H1 (cell line): ENCODE data around the gene PPP1R1C. TPM values are rescaled to one million over a fixed set of nuclear protein-coding genes. Genes with fewer than 3 reads are reported as not detected.

Source experiments
- CTCF ChIA-PET: fragments of 300-600 bp; sonication (Branson Sonifier 250); formaldehyde crosslinking; loops from one replicate; lab custom pipeline; 2021; ENCODE audit not compliant: partially characterized antibody; lab: Charles Lee
- POLR2A ChIA-PET: fragments of 300-600 bp; sonication (Branson Sonifier 250); formaldehyde crosslinking; loops from one replicate; lab custom pipeline; 2021; ENCODE audit warnings: inconsistent platforms; ENCODE audit not compliant: partially characterized antibody; lab: Charles Lee
- DNase-seq, 2 experiments: peaks; one replicate each; pipeline versions ENCODE4 v3.0.0 to v3.0.0-alpha.2; 2010 to 2022; ENCODE audit warnings: low spot score in 2 of 2, low read depth in 1 of 2, mixed read lengths in 1 of 2
- FAIRE-seq: peaks from 2 replicates; lab custom pipeline; 2011; peaks lifted over from hg19 to GRCh38; lab: Jason Lieb, UNC
- H2AFZ ChIP-seq: 2 replicates; pipeline ENCODE4 v1.8.1; 2012; ENCODE audit warnings: low read length, inconsistent platforms
- H2AK5ac ChIP-seq: 2 replicates; pipeline ENCODE4 v1.6.1; 2013; ENCODE audit warnings: low read depth, low read length
- H2BK120ac ChIP-seq: replicated peaks from 2 replicates; pipeline ENCODE3; 2013; ENCODE audit warnings: low read depth, low read length, inconsistent platforms
- H2BK12ac ChIP-seq: 2 replicates; pipeline ENCODE4 v1.6.1; 2013; ENCODE audit warnings: low read depth, low read length
- H2BK15ac ChIP-seq: 2 replicates; pipeline ENCODE4 v1.6.1; 2013; ENCODE audit warnings: low read length
- H2BK20ac ChIP-seq: 2 replicates; pipeline ENCODE4 v1.6.1; 2013; ENCODE audit warnings: low read length
- H2BK5ac ChIP-seq: 2 replicates; pipeline ENCODE4 v1.6.1; 2013; ENCODE audit warnings: low read depth, low read length
- H3K14ac ChIP-seq: 2 replicates; pipeline ENCODE4 v1.6.1; 2013; ENCODE audit warnings: inconsistent platforms; ENCODE audit not compliant: insufficient read length
- H3K18ac ChIP-seq: 2 replicates; pipeline ENCODE4 v1.6.1; 2013; ENCODE audit warnings: low read length; ENCODE audit errors: extremely low read depth
- H3K23ac ChIP-seq: 2 replicates; pipeline ENCODE4 v1.6.1; 2013; ENCODE audit warnings: inconsistent platforms; ENCODE audit not compliant: insufficient read length
- H3K23me2 ChIP-seq: 2 replicates; pipeline ENCODE4 v1.6.1; 2013; ENCODE audit warnings: low read depth, low read length
- H3K27ac ChIP-seq: 2 replicates; pipeline ENCODE4 v1.6.1; 2011; ENCODE audit warnings: low read depth, low read length, inconsistent platforms
- H3K27me3 ChIP-seq, 4 experiments: replicated peaks in 1 of 4; 1 replicate in 1 of 4; 2 replicates in 3 of 4; pipeline versions ENCODE4 v1.6.1 to v1.8.1; 2011 to 2013; ENCODE audit warnings: low read length in 3 of 4, mild to moderate bottlenecking in 3 of 4, inconsistent platforms in 2 of 4, mixed read lengths in 2 of 4, moderate library complexity in 1 of 4; ENCODE audit not compliant: control insufficient read depth in 3 of 4, insufficient read depth in 3 of 4; ENCODE audit errors: extremely low read depth in 1 of 4
- H3K36me3 ChIP-seq, 4 experiments: 2 replicates each; pipeline versions ENCODE4 v1.6.1 to v1.8.1; 2011 to 2013; ENCODE audit warnings: mild to moderate bottlenecking in 4 of 4, low read length in 3 of 4, moderate library complexity in 2 of 4, control low read depth in 1 of 4, inconsistent platforms in 1 of 4; ENCODE audit not compliant: insufficient read depth in 4 of 4, control insufficient read depth in 2 of 4
- H3K4ac ChIP-seq: replicated peaks from 2 replicates; pipeline ENCODE3; 2013; ENCODE audit warnings: low read length, low read depth, mixed read lengths, inconsistent platforms; ENCODE audit not compliant: insufficient read length
- H3K4me1 ChIP-seq, 4 experiments: replicated peaks in 1 of 4; 1 replicate in 1 of 4; 2 replicates in 3 of 4; pipeline versions ENCODE4 v1.6.1 to v1.8.1; 2011 to 2013; ENCODE audit warnings: low read length in 3 of 4, inconsistent platforms in 2 of 4, mixed read lengths in 1 of 4; ENCODE audit not compliant: insufficient read depth in 4 of 4, control insufficient read depth in 3 of 4
- H3K4me2 ChIP-seq, 2 experiments: 2 replicates each; pipeline versions ENCODE4 v1.6.1 to v1.8.1; 2011 to 2013; ENCODE audit warnings: low read depth in 2 of 2, low read length in 2 of 2, control low read depth in 1 of 2, inconsistent platforms in 1 of 2, mild to moderate bottlenecking in 1 of 2; ENCODE audit not compliant: insufficient read depth in 1 of 2
- H3K4me3 ChIP-seq, 4 experiments: fragments of 200-600, 300-600 bp in 1 of 4; sonication (generic), shearing (Covaris generic), sonication (Bioruptor Twin) in 1 of 4; 2 replicates each; pipeline versions ENCODE4 v1.5.1 to v1.8.1; 2011 to 2016; ENCODE audit warnings: low read length in 4 of 4, low read depth in 3 of 4, control low read depth in 2 of 4, inconsistent platforms in 2 of 4, mild to moderate bottlenecking in 2 of 4, mixed read lengths in 1 of 4, moderate library complexity in 1 of 4; ENCODE audit not compliant: insufficient read depth in 2 of 4; ENCODE audit errors: extremely low read depth in 1 of 4
- H3K56ac ChIP-seq: replicated peaks from 2 replicates; pipeline ENCODE3; 2013; ENCODE audit warnings: low read depth, mild to moderate bottlenecking, mixed read lengths, low read length, inconsistent platforms; ENCODE audit not compliant: insufficient read length
- H3K79me1 ChIP-seq: 2 replicates; pipeline ENCODE4 v1.6.1; 2013; ENCODE audit warnings: low read depth, low read length, control low read depth
- H3K79me2 ChIP-seq, 2 experiments: 2 replicates each; pipeline versions ENCODE4 v1.6.1 to v1.8.1; 2012 to 2013; ENCODE audit warnings: low read length in 2 of 2, mild to moderate bottlenecking in 2 of 2, inconsistent platforms in 1 of 2; ENCODE audit not compliant: insufficient read depth in 2 of 2, control insufficient read depth in 1 of 2
- H3K9ac ChIP-seq, 4 experiments: replicated peaks in 1 of 4; 1 replicate in 1 of 4; 2 replicates in 3 of 4; pipeline versions ENCODE4 v1.6.1 to v1.8.1; 2011 to 2013; ENCODE audit warnings: low read depth in 3 of 4, low read length in 3 of 4, control low read depth in 2 of 4, mild to moderate bottlenecking in 2 of 4, moderate library complexity in 2 of 4, inconsistent platforms in 1 of 4; ENCODE audit errors: extremely low read depth in 1 of 4
- H3K9me3 ChIP-seq, 2 experiments: 2 replicates each; pipeline versions ENCODE4 v1.6.1 to v1.8.1; 2012 to 2013; ENCODE audit warnings: mild to moderate bottlenecking in 2 of 2, moderate library complexity in 2 of 2, control low read depth in 1 of 2, inconsistent platforms in 1 of 2, low read depth in 1 of 2, low read length in 1 of 2, mixed read lengths in 1 of 2; ENCODE audit not compliant: insufficient read depth in 2 of 2
- H4K20me1 ChIP-seq, 2 experiments: replicated peaks in 1 of 2; 2 replicates each; pipeline versions ENCODE3 to v1.8.1; 2011 to 2013; ENCODE audit warnings: inconsistent platforms in 2 of 2, low read length in 2 of 2, mild to moderate bottlenecking in 1 of 2; ENCODE audit not compliant: insufficient read depth in 2 of 2, control insufficient read depth in 1 of 2
- H4K5ac ChIP-seq: 2 replicates; pipeline ENCODE4 v1.6.1; 2013; ENCODE audit warnings: low read length, low read depth, mixed read lengths, inconsistent platforms; ENCODE audit not compliant: insufficient read length
- H4K8ac ChIP-seq: 2 replicates; pipeline ENCODE4 v1.8.0; 2013; ENCODE audit warnings: mild to moderate bottlenecking, moderate library complexity, low read length, inconsistent platforms; ENCODE audit not compliant: insufficient read depth; ENCODE audit errors: extremely low read depth
- H4K91ac ChIP-seq: replicated peaks from 2 replicates; pipeline ENCODE3; 2013; ENCODE audit warnings: low read length, mixed read lengths, inconsistent platforms; ENCODE audit not compliant: insufficient read length
- ASH2L ChIP-seq: fragments of 200-600, 300-600 bp; sonication (generic); IDR thresholded peaks from one replicate; pipeline ENCODE4 v1.7.1; 2017; ENCODE audit warnings: low read length
- BACH1 ChIP-seq: IDR thresholded peaks from 2 replicates; pipeline ENCODE4 v1.6.1; 2012; ENCODE audit warnings: low read length, improper control_type of control experiment
- CEBPB ChIP-seq: IDR thresholded peaks from 2 replicates; pipeline ENCODE4 v1.6.1; 2012; ENCODE audit warnings: low read depth, low read length
- CHD1 ChIP-seq: IDR thresholded peaks from 2 replicates; pipeline ENCODE4 v1.6.1; 2012; ENCODE audit warnings: low read depth, low read length, improper control_type of control experiment
- CHD2 ChIP-seq: IDR thresholded peaks from 2 replicates; pipeline ENCODE4 v1.6.1; 2012; ENCODE audit warnings: low read length, improper control_type of control experiment
- EP300 ChIP-seq, 2 experiments: IDR thresholded peaks; 1 replicate in 1 of 2; 2 replicates in 1 of 2; pipeline ENCODE4 v1.6.1; 2011 to 2012; ENCODE audit warnings: low read depth in 2 of 2, low read length in 2 of 2, mild to moderate bottlenecking in 2 of 2, borderline replicate concordance in 1 of 2, inconsistent platforms in 1 of 2, moderate library complexity in 1 of 2
- MAFK ChIP-seq: IDR thresholded peaks from 2 replicates; pipeline ENCODE4 v1.6.1; 2012; ENCODE audit warnings: low read depth, mild to moderate bottlenecking, improper control_type of control experiment, low read length
- RNF2 ChIP-seq: fragments of 200-900, 300-1000 bp; sonication (generic); IDR thresholded peaks from 2 replicates; pipeline ENCODE4 v1.7.1; 2016; ENCODE audit warnings: borderline replicate concordance, low read depth, mild to moderate bottlenecking, antibody characterized with exemption, low read length; ENCODE audit not compliant: poor library complexity, severe bottlenecking; ENCODE audit errors: missing control alignments
- USF2 ChIP-seq: IDR thresholded peaks from 2 replicates; pipeline ENCODE4 v1.6.1; 2011; ENCODE audit warnings: low read length, improper control_type of control experiment
- WGBS, 2 experiments: shearing (Covaris generic) in 1 of 2; methylation state at CpG; one replicate each; pipeline versions ENCODE4 v1.1.6 to v1.1.7; 2013 to 2015; ENCODE audit warnings: low lambda C conversion rate in 2 of 2, mixed read lengths in 2 of 2, inconsistent platforms in 1 of 2, low coverage in 1 of 2, missing lambda C conversion rate in 1 of 2; ENCODE audit not compliant: insufficient replicate concordance in 2 of 2, insufficient coverage in 1 of 2, insufficient read length in 1 of 2; ENCODE audit errors: extremely low coverage in 1 of 2, missing lambda C conversion rate in 1 of 2; 5-methylcytosine and 5-hydroxymethylcytosine counted together
- polyA plus RNA-seq, 7 experiments: library from polyadenylated mRNA; depleted of rRNA in 3 of 7; stranded (reverse) in 5 of 7; unstranded in 2 of 7; fragments of >200 nt in 5 of 7; fragments of 200-250 nt in 2 of 7; gene quantifications; 1 replicate in 5 of 7; 2 replicates in 1 of 7; 4 replicates in 1 of 7; pipeline versions ENCODE4 v1.2.1 to v1.2.3, GENCODE V29; 2011 to 2013; ENCODE audit warnings: missing spikeins in 2 of 7, mixed read lengths in 2 of 7
- total RNA-seq: library from RNA; stranded (reverse); fragmentation: NEBNext Ultra II Directional; extraction: Animal tissue kit (Norgen Biotek cat#: 25700); gene quantifications from 2 replicates; pipeline ENCODE4 v1.2.1, GENCODE V29; 2021

Gene PPP1R1C
- total and polyA plus RNA-seq, 2 of the 8 experiments (the other 6 are each of a cell fraction or from before 2014, with no cell fraction given): 1.3 to 5.3 TPM

GRCh38 chr2:182134201-182134600 lies 148.5 kb downstream of the PPP1R1C start:
- Histone ChIP-seq H4K20me1 (no peaks in the 10 kb centered on the region), H2BK5ac (no peak overlapping the region), H3K56ac (no peak overlapping the region), H3K9ac (no peak overlapping the region), H3K27me3 (no peaks in the 10 kb centered on the region), H3K9me3 (no peaks in the 10 kb centered on the region), H2AK5ac (no peak overlapping the region), H3K79me1 (no peaks in the 10 kb centered on the region), H2BK15ac (no peak overlapping the region), H3K4ac (no peak overlapping the region), H4K8ac (no peak overlapping the region), H2BK12ac (no peak overlapping the region), H4K5ac (no peak overlapping the region), H3K36me3 (no peaks in the 10 kb centered on the region), H2AFZ (no peak overlapping the region), H3K27ac (no peak overlapping the region), H3K23me2 (no peaks in the 10 kb centered on the region), H3K4me3 (no peak overlapping the region), H2BK20ac (no peak overlapping the region), H3K23ac (no peak overlapping the region), H3K4me1 (0 out of 7 replicates have a peak, but pooled peaks cover 0 to 1% (median 0%) of the 10 kb centered on the region in 4 experiments), H3K79me2 (no peaks in the 10 kb centered on the region), H4K91ac (no peak overlapping the region), H3K14ac (no peak overlapping the region), H3K18ac (no peak overlapping the region), H3K4me2 (no peak overlapping the region), H2BK120ac (no peak overlapping the region)
- ChIA-PET CTCF (interaction anchor here (0.7 to 1.9 kb wide), 2 partner anchors 30 to 32 kb away, joined by 3 to 4 read pairs; no protein-coding TSS in a partner anchor), POLR2A (no interaction called here)
- DNase-seq (no peak), FAIRE-seq (no peak)
- 100% methylated on average over 1 of the region's 1 CpG; no CpG with 5 or more reads in 1 of the 2 experiments for WGBS, 2 experiments
- TF ChIP-seq CEBPB (no peak), EP300 (IDR thresholded peaks at IDR 0.05; ENCODE audit: borderline replicate concordance in 1 of 2, low read depth in 2 of 2, low read length in 2 of 2) (no peak), BACH1 (no peak), RNF2 (no peak), USF2 (no peak), CHD2 (no peak), ASH2L (no peak), MAFK (no peak), CHD1 (no peak)
